ENCODE results near the gene AKAP13. TPM values are rescaled to one million over a fixed set of nuclear protein-coding genes. Genes with fewer than 3 reads are reported as not detected.

AKAP13 gene
- polyA plus RNA-seq, 1 of the 3 experiments (the other 2 are of a cell fraction), result 8.4 TPM

GRCh38 chr15:85412956-85413854 lies 32.8 kb downstream of the AKAP13 start (continued):
- TF ChIP-seq ZBTB33 (IDR thresholded peaks at IDR 0.05; ENCODE audit: borderline replicate concordance, low read depth) (no peak), TEAD4 (IDR thresholded peaks at IDR 0.05; ENCODE audit: borderline replicate concordance, insufficient read depth) (no peak), RXRA (IDR thresholded peaks at IDR 0.05; ENCODE audit: borderline replicate concordance, low read depth) (peak; percentile 71; the same call in 1 of the 2 replicates), CHD2 (IDR thresholded peaks at IDR 0.05; ENCODE audit: low read length, partially characterized antibody) (no peak), SIN3A (IDR thresholded peaks at IDR 0.05; ENCODE audit: borderline replicate concordance, low read depth, low read length) (no peak), FOSL2 (IDR thresholded peaks at IDR 0.05; ENCODE audit: borderline replicate concordance, low read depth) (peak; percentile 94), RFX5 (IDR thresholded peaks at IDR 0.05; ENCODE audit: low read length) (no peak), RAD21 (IDR thresholded peaks at IDR 0.05; ENCODE audit: low read length) (no peak), MAX (IDR thresholded peaks at IDR 0.05; ENCODE audit: low read depth) (peak; percentile 76), YY1 (IDR thresholded peaks at IDR 0.05; ENCODE audit: low read depth) (no peak), GABPA (IDR thresholded peaks at IDR 0.05; ENCODE audit: low read depth) (no peak), RCOR1 (IDR thresholded peaks at IDR 0.05; ENCODE audit: low read length) (no peak), NRF1 (IDR thresholded peaks at IDR 0.05; ENCODE audit: low read depth, low read length) (no peak)

GRCh38 chr15:85414037-85414436 lies 33.6 kb downstream of the AKAP13 start:
- H3K9me2 ChIP-seq, result no peaks in the 10 kb centered on the region
- TF ChIP-seq NFIC (IDR thresholded peaks at IDR 0.05; ENCODE audit: borderline replicate concordance), result no peak
- TF ChIP-seq TEAD4 (IDR thresholded peaks at IDR 0.05; ENCODE audit: borderline replicate concordance, insufficient read depth), result no peak
- TF ChIP-seq FOXJ3 (CRISPR knock-in tag; IDR thresholded peaks at IDR 0.05), result no peak
- H3K4me3 ChIP-seq (ENCODE audit: low read depth in 2 of 2, low read length in 1 of 2), result no peak overlapping the region
- H3K36me3 ChIP-seq (replicated peaks in 1 of 2; ENCODE audit: control insufficient read depth in 1 of 2, insufficient read depth in 2 of 2, low read length in 1 of 2), result no peaks in the 10 kb centered on the region
- POLR2A ChIA-PET, result no interaction called here
- no peak overlapping the region for H2AFZ ChIP-seq (ENCODE audit: low read depth)
- no peaks in the 10 kb centered on the region; the same call in 1 of the 2 replicates for H4K20me1 ChIP-seq (ENCODE audit: insufficient read depth)
- H3K4me2 ChIP-seq, result peak overlapping the region; percentile 48
- peak overlapping the region; percentile 43 to 91 for H3K27ac ChIP-seq (ENCODE audit: low read depth in 2 of 2, low read length in 1 of 2)
- H3K4me1 ChIP-seq (ENCODE audit: control insufficient read depth in 1 of 2, insufficient read depth in 2 of 2, low read depth in 1 of 2, low read length in 1 of 2), result peaks cover 7 to 28% of the 10 kb centered on the region in 2 experiments
- peaks cover 11% of the 10 kb centered on the region for H3F3A ChIP-seq (replicated peaks; ENCODE audit: insufficient read depth)
- no peaks in the 10 kb centered on the region for H3K27me3 ChIP-seq (ENCODE audit: insufficient read depth)
- WGBS (ENCODE audit: low lambda C conversion rate), result 80% methylated on average over 4 of the region's 4 CpGs
- CTCF ChIA-PET, result interaction anchor here (0.9 to 1.4 kb wide), 2 partner anchors 12 to 84 kb away, joined by 3 to 5 read pairs; no protein-coding TSS in a partner anchor
- H3K79me2 ChIP-seq (ENCODE audit: insufficient read depth), result peaks cover 91% of the 10 kb centered on the region
- DNase-seq, result no peak
- H3K9me3 ChIP-seq, result no peaks in the 10 kb centered on the region
- H3K9ac ChIP-seq, result peak overlapping the region; percentile 37; the same call in 1 of the 2 replicates

Data from SK-N-SH (cell line).